ENCODE data around the gene MYO5A. TPM values are rescaled to one million over a fixed set of nuclear protein-coding genes. Genes with fewer than 3 reads are reported as not detected.
"Not testable (repeated sequence)": the region's sequence is repeated elsewhere in the genome, so short reads cannot be mapped to it uniquely, and the experiment has no call there.

The MYO5A gene
- total and polyA plus RNA-seq, 4 donors = 5.7 to 42.1 (median 22.0) TPM

GRCh38 chr15:52287114-52287513 is 241.6 kb downstream of the MYO5A start:
- DNase-seq (no peak), ATAC-seq (ENCODE audit: low FRiP score) (no peak)
- Histone ChIP-seq H3K27ac (ENCODE audit: low read depth in 1 of 2, low read length in 2 of 2) (no peak overlapping the region), H3K36me3 (ENCODE audit: control insufficient read depth in 1 of 2, insufficient read depth in 2 of 2, low read length in 1 of 2) (no peaks in the 10 kb centered on the region), H3K4me3 (ENCODE audit: low read length in 2 of 2) (no peak overlapping the region), H3K27me3 (ENCODE audit: control insufficient read depth in 1 of 2, insufficient read depth in 2 of 2, low read length in 1 of 2) (no peaks in the 10 kb centered on the region), H3K4me1 (ENCODE audit: control insufficient read depth in 1 of 2, insufficient read depth in 2 of 2, low read length in 2 of 2) (no peaks in the 10 kb centered on the region), H3K9me3 (ENCODE audit: control insufficient read depth, low read length) (no peaks in the 10 kb centered on the region)
- intact Hi-C loops (cut with DNase I) = no loop called here
- 90 to 92% methylated on average over 7 of the region's 7 CpGs for WGBS, 2 donors

- ATAC-seq (ENCODE audit: low FRiP score); H3K27ac ChIP-seq (ENCODE audit: low read depth in 1 of 2, low read length in 2 of 2); H3K4me1 ChIP-seq (ENCODE audit: control insufficient read depth in 1 of 2, insufficient read depth in 2 of 2, low read length in 2 of 2); H3K4me3 ChIP-seq (ENCODE audit: low read length in 2 of 2); DNase-seq; H3K27me3 ChIP-seq (ENCODE audit: control insufficient read depth in 1 of 2, insufficient read depth in 2 of 2, low read length in 1 of 2); H3K9me3 ChIP-seq (ENCODE audit: control insufficient read depth, low read length); H3K36me3 ChIP-seq (ENCODE audit: control insufficient read depth in 1 of 2, insufficient read depth in 2 of 2, low read length in 1 of 2); intact Hi-C loops (cut with DNase I): not testable (repeated sequence)
- WGBS, 2 donors = 96 to 98% methylated on average over 16 to 32 of the region's 34 CpGs
Measured at GRCh38 chr15:52285941-52286340, 242.7 kb downstream of the MYO5A start.

- WGBS, 2 donors = 85 to 86% methylated on average over 3 of the region's 3 CpGs
- Histone ChIP-seq H3K4me1 (ENCODE audit: control insufficient read depth in 1 of 2, insufficient read depth in 2 of 2, low read length in 2 of 2) (no peaks in the 10 kb centered on the region), H3K4me3 (ENCODE audit: low read length in 2 of 2) (no peak overlapping the region), H3K36me3 (ENCODE audit: control insufficient read depth in 1 of 2, insufficient read depth in 2 of 2, low read length in 1 of 2) (no peaks in the 10 kb centered on the region), H3K27me3 (ENCODE audit: control insufficient read depth in 1 of 2, insufficient read depth in 2 of 2, low read length in 1 of 2) (no peaks in the 10 kb centered on the region), H3K9me3 (ENCODE audit: control insufficient read depth, low read length) (no peaks in the 10 kb centered on the region), H3K27ac (ENCODE audit: low read depth in 1 of 2, low read length in 2 of 2) (no peak overlapping the region)
- no peak for ATAC-seq (ENCODE audit: low FRiP score)
- intact Hi-C loops (cut with DNase I) = no loop called here
- DNase-seq = no peak
Measured at GRCh38 chr15:52284164-52284563, 244.5 kb downstream of the MYO5A start.

GRCh38 chr15:52283281-52283680 is 245.4 kb downstream of the MYO5A start:
- Histone ChIP-seq H3K27me3 (ENCODE audit: control insufficient read depth in 1 of 2, insufficient read depth in 2 of 2, low read length in 1 of 2) (no peaks in the 10 kb centered on the region), H3K27ac (ENCODE audit: low read depth in 1 of 2, low read length in 2 of 2) (no peak overlapping the region), H3K4me1 (ENCODE audit: control insufficient read depth in 1 of 2, insufficient read depth in 2 of 2, low read length in 2 of 2) (no peaks in the 10 kb centered on the region), H3K4me3 (ENCODE audit: low read length in 2 of 2) (no peak overlapping the region), H3K36me3 (ENCODE audit: control insufficient read depth in 1 of 2, insufficient read depth in 2 of 2, low read length in 1 of 2) (no peaks in the 10 kb centered on the region), H3K9me3 (ENCODE audit: control insufficient read depth, low read length) (no peaks in the 10 kb centered on the region)
- no peak for DNase-seq
- intact Hi-C loops (cut with DNase I) = no loop called here
- 75 to 76% methylated on average over 6 of the region's 6 CpGs for WGBS, 2 donors
- no peak for ATAC-seq (ENCODE audit: low FRiP score)

- 94% methylated on average over 14 of the region's 14 CpGs for WGBS, 2 donors
- no peak for ATAC-seq (ENCODE audit: low FRiP score)
- Histone ChIP-seq H3K4me1 (ENCODE audit: control insufficient read depth in 1 of 2, insufficient read depth in 2 of 2, low read length in 2 of 2) (no peaks in the 10 kb centered on the region), H3K4me3 (ENCODE audit: low read length in 2 of 2) (no peak overlapping the region), H3K27me3 (ENCODE audit: control insufficient read depth in 1 of 2, insufficient read depth in 2 of 2, low read length in 1 of 2) (no peaks in the 10 kb centered on the region), H3K9me3 (ENCODE audit: control insufficient read depth, low read length) (no peaks in the 10 kb centered on the region), H3K27ac (ENCODE audit: low read depth in 1 of 2, low read length in 2 of 2) (no peak overlapping the region), H3K36me3 (ENCODE audit: control insufficient read depth in 1 of 2, insufficient read depth in 2 of 2, low read length in 1 of 2) (no peaks in the 10 kb centered on the region)
- DNase-seq = no peak
- intact Hi-C loops (cut with DNase I) = no loop called here
Measured at GRCh38 chr15:52282418-52282817, 246.3 kb downstream of the MYO5A start.

- Histone ChIP-seq H3K9me3 (ENCODE audit: control insufficient read depth, low read length) (no peaks in the 10 kb centered on the region), H3K4me1 (ENCODE audit: control insufficient read depth in 1 of 2, insufficient read depth in 2 of 2, low read length in 2 of 2) (no peaks in the 10 kb centered on the region), H3K27ac (ENCODE audit: low read depth in 1 of 2, low read length in 2 of 2) (no peak overlapping the region), H3K4me3 (ENCODE audit: low read length in 2 of 2) (no peak overlapping the region), H3K27me3 (ENCODE audit: control insufficient read depth in 1 of 2, insufficient read depth in 2 of 2, low read length in 1 of 2) (no peaks in the 10 kb centered on the region), H3K36me3 (ENCODE audit: control insufficient read depth in 1 of 2, insufficient read depth in 2 of 2, low read length in 1 of 2) (no peaks in the 10 kb centered on the region)
- intact Hi-C loops (cut with DNase I) = no loop called here
- WGBS, 2 donors = 89 to 91% methylated on average over 10 of the region's 10 CpGs
- DNase-seq = no peak
- no peak for ATAC-seq (ENCODE audit: low FRiP score)
Measured at GRCh38 chr15:52281085-52282035, 247.3 kb downstream of the MYO5A start.

GRCh38 chr15:52280326-52281084 is 248.2 kb downstream of the MYO5A start:
- no peaks in the 10 kb centered on the region for H3K27me3 ChIP-seq (ENCODE audit: control insufficient read depth in 1 of 2, insufficient read depth in 2 of 2, low read length in 1 of 2)
- no peak for ATAC-seq (ENCODE audit: low FRiP score)
- intact Hi-C loops (cut with DNase I) = no loop called here
- WGBS, 2 donors = 90 to 95% methylated on average over 11 of the region's 11 CpGs
- DNase-seq = no peak
- no peak overlapping the region for H3K4me3 ChIP-seq (ENCODE audit: low read length in 2 of 2)
- no peaks in the 10 kb centered on the region for H3K36me3 ChIP-seq (ENCODE audit: control insufficient read depth in 1 of 2, insufficient read depth in 2 of 2, low read length in 1 of 2)
- no peaks in the 10 kb centered on the region for H3K9me3 ChIP-seq (ENCODE audit: control insufficient read depth, low read length)
- no peaks in the 10 kb centered on the region for H3K4me1 ChIP-seq (ENCODE audit: control insufficient read depth in 1 of 2, insufficient read depth in 2 of 2, low read length in 2 of 2)
- no peak overlapping the region for H3K27ac ChIP-seq (ENCODE audit: low read depth in 1 of 2, low read length in 2 of 2)

- ATAC-seq (ENCODE audit: low FRiP score) = no peak
- 91 to 92% methylated on average over 13 of the region's 13 CpGs for WGBS, 2 donors
- no peaks in the 10 kb centered on the region for H3K9me3 ChIP-seq (ENCODE audit: control insufficient read depth, low read length)
Measured at GRCh38 chr15:52278636-52279367, 249.9 kb downstream of the MYO5A start.

More at GRCh38 chr15:52278636-52279367, 249.9 kb downstream of the MYO5A start:
- intact Hi-C loops (cut with DNase I) = no loop called here
- no peak for DNase-seq
- Histone ChIP-seq H3K4me1 (ENCODE audit: control insufficient read depth in 1 of 2, insufficient read depth in 2 of 2, low read length in 2 of 2) (no peaks in the 10 kb centered on the region), H3K27ac (ENCODE audit: low read depth in 1 of 2, low read length in 2 of 2) (no peak overlapping the region), H3K4me3 (ENCODE audit: low read length in 2 of 2) (no peak overlapping the region), H3K27me3 (ENCODE audit: control insufficient read depth in 1 of 2, insufficient read depth in 2 of 2, low read length in 1 of 2) (no peaks in the 10 kb centered on the region), H3K36me3 (ENCODE audit: control insufficient read depth in 1 of 2, insufficient read depth in 2 of 2, low read length in 1 of 2) (no peaks in the 10 kb centered on the region)
